ENCODE measurements around the gene POU3F1. TPM values are rescaled to one million over a fixed set of nuclear protein-coding genes. Genes with fewer than 3 reads are reported as not detected.

Gene POU3F1
- total and polyA plus RNA-seq, 2 of the 4 experiments (the other 2 are of a cell fraction): not detected

DNA sequence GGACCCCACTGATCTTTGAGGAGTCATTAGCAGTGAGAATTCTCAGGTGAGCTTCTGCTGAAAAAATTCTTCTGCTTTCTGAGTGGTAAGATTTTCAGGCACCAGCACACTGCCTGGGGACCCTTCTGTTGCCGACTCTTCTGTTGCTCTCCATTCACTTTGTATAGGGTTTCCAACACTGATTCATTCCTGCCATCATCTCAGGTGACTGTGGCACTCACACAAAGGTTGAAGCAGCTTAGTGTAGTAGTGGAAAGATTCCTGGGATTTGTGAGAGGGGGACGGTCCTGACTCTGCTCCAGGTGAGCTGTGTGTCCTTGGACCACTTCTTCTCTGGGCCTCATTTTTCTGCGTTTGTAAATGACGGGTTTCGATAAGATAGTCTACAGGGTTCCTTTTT lies 24.6 kb downstream of the POU3F1 start:
- intact Hi-C loops (cut with micrococcal nuclease): no loop called here
- H4K8ac ChIP-seq (ENCODE audit: low read depth in 2 of 2, low read length in 2 of 2): no peak overlapping the region

More for the DNA sequence above, 24.6 kb downstream of the POU3F1 start:
- Histone ChIP-seq H3K23ac (ENCODE audit: low read depth, low read length) (no peak overlapping the region), H3K27me3 (ENCODE audit: control insufficient read depth, insufficient read depth, low read length) (no peaks in the 10 kb centered on the region), H3K56ac (ENCODE audit: extremely low read depth, insufficient read depth, low read length) (no peak overlapping the region), H3K9me1 (ENCODE audit: insufficient read depth, low read length) (no peaks in the 10 kb centered on the region), H3K14ac (replicated peaks; ENCODE audit: low read depth, low read length) (no peak overlapping the region), H3K4me2 (ENCODE audit: low read depth, low read length) (no peak overlapping the region), H4K91ac (ENCODE audit: insufficient read depth, low read depth, low read length) (no peak overlapping the region), H2AK5ac (ENCODE audit: low read depth, low read length) (no peak overlapping the region), H3K9me3 (ENCODE audit: control insufficient read depth, insufficient read depth, low read length) (no peaks in the 10 kb centered on the region), H4K20me1 (ENCODE audit: insufficient read depth, low read length) (0 out of 2 replicates have a peak, but pooled peaks cover 4% of the 10 kb centered on the region), H3K9ac (ENCODE audit: low read depth, low read length) (no peak overlapping the region), H3K27ac (ENCODE audit: insufficient read depth, low read length) (no peak overlapping the region), H3K4ac (ENCODE audit: low read depth, low read length) (no peak overlapping the region), H3K36me3 (ENCODE audit: control insufficient read depth, insufficient read depth, low read length) (peaks cover 47% of the 10 kb centered on the region), H2BK20ac (ENCODE audit: low read depth, low read length) (no peak overlapping the region), H3K18ac (ENCODE audit: low read depth, low read length) (no peak overlapping the region), H3K4me1 (ENCODE audit: control insufficient read depth, insufficient read depth, low read length) (peaks cover 5% of the 10 kb centered on the region), H2BK5ac (ENCODE audit: low read depth, low read length, poor library complexity, severe bottlenecking) (no peak overlapping the region), H4K5ac (ENCODE audit: low read depth, low read length) (no peak overlapping the region), H3K4me3 (ENCODE audit: insufficient read depth, low read depth, low read length) (no peak overlapping the region), H2BK15ac (ENCODE audit: low read depth, low read length) (no peak overlapping the region), H2AK9ac (replicated peaks; ENCODE audit: low read depth, low read length, poor library complexity) (no peak overlapping the region), H2AFZ (replicated peaks; ENCODE audit: low read length, poor library complexity) (no peak overlapping the region), H2BK120ac (ENCODE audit: low read depth, low read length) (no peak overlapping the region), H3K79me1 (ENCODE audit: low read depth in 1 of 2, low read length in 2 of 2) (peaks cover 10 to 25% of the 10 kb centered on the region in 2 experiments)
- CTCF ChIA-PET: interaction anchor here (0.9 to 1.2 kb wide), 2 partner anchors 31 to 33 kb away, joined by 3 to 5 read pairs; no protein-coding TSS in a partner anchor
- in situ Hi-C loops (cut with MboI; ENCODE audit: low sequenced_read_pairs) (loop anchor here (25.0 kb wide), 3 partner anchors 435 to 1560 kb away; partner anchors contain the start of genes GNL2, MRPS15 and OSCP1), dilution Hi-C loops (cut with HindIII; ENCODE audit: low sequenced_read_pairs, unreplicated experiment) (no loop called here)
- POLR2A ChIA-PET (ENCODE audit: unreplicated experiment): no interaction called here
- TF ChIP-seq NFE2L2 (IDR thresholded peaks at IDR 0.05; ENCODE audit: low read depth, low read length) (no peak), POLR2A (IDR thresholded peaks at IDR 0.05; ENCODE audit: low read depth, low read length) (no peak), CHD1 (IDR thresholded peaks at IDR 0.05; ENCODE audit: low read depth, low read length) (no peak), BHLHE40 (IDR thresholded peaks at IDR 0.05; ENCODE audit: low read depth, low read length) (no peak), SMC3 (IDR thresholded peaks at IDR 0.05; ENCODE audit: low read depth, low read length) (no peak), MXI1 (IDR thresholded peaks at IDR 0.05; ENCODE audit: borderline replicate concordance, low read depth, low read length) (no peak), MAZ (IDR thresholded peaks at IDR 0.05; ENCODE audit: borderline replicate concordance, low read depth, low read length) (no peak), FOS (IDR thresholded peaks at IDR 0.05; ENCODE audit: low read depth, low read length) (no peak), RCOR1 (IDR thresholded peaks at IDR 0.05; ENCODE audit: insufficient replicate concordance, low read length) (no peak), RFX5 (IDR thresholded peaks at IDR 0.05; ENCODE audit: low read depth, low read length) (no peak)
- TF ChIP-seq, protein P1, sequence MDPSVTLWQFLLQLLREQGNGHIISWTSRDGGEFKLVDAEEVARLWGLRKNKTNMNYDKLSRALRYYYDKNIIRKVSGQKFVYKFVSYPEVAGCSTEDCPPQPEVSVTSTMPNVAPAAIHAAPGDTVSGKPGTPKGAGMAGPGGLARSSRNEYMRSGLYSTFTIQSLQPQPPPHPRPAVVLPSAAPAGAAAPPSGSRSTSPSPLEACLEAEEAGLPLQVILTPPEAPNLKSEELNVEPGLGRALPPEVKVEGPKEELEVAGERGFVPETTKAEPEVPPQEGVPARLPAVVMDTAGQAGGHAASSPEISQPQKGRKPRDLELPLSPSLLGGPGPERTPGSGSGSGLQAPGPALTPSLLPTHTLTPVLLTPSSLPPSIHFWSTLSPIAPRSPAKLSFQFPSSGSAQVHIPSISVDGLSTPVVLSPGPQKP (IDR thresholded peaks at IDR 0.05; ENCODE audit: borderline replicate concordance, low read depth, low read length): no peak
- TF ChIP-seq, protein P2, sequence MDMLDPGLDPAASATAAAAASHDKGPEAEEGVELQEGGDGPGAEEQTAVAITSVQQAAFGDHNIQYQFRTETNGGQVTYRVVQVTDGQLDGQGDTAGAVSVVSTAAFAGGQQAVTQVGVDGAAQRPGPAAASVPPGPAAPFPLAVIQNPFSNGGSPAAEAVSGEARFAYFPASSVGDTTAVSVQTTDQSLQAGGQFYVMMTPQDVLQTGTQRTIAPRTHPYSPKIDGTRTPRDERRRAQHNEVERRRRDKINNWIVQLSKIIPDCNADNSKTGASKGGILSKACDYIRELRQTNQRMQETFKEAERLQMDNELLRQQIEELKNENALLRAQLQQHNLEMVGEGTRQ (IDR thresholded peaks at IDR 0.05; ENCODE audit: low read depth, low read length): no peak
- no peak for DNase-seq
- no peak for ATAC-seq (ENCODE audit: low read depth)
- no CpG with 5 or more reads among the region's 5 CpGs for WGBS, 2 experiments (ENCODE audit: extremely low coverage in 2 of 2, insufficient read length in 1 of 2)
- BruUV-seq (replicated peaks): no TSS peak
